A549 treated with Hydrocortisone at 1 μM for 4 hours (cell line): ENCODE results near the gene SLC38A10. TPM values are rescaled to one million over a fixed set of nuclear protein-coding genes. Genes with fewer than 3 reads are reported as not detected.

Source experiments
- total RNA-seq: library from RNA; stranded (reverse); fragments of 200-300 nt; extraction: Qiagen RNA extraction; gene quantifications from 5 replicates; pipeline ENCODE4 v1.2.3, GENCODE V29; 2022

SLC38A10 gene
- total RNA-seq, result 59.4 to 74.1 TPM (median 69.2 TPM) in 5 replicates

DNA sequence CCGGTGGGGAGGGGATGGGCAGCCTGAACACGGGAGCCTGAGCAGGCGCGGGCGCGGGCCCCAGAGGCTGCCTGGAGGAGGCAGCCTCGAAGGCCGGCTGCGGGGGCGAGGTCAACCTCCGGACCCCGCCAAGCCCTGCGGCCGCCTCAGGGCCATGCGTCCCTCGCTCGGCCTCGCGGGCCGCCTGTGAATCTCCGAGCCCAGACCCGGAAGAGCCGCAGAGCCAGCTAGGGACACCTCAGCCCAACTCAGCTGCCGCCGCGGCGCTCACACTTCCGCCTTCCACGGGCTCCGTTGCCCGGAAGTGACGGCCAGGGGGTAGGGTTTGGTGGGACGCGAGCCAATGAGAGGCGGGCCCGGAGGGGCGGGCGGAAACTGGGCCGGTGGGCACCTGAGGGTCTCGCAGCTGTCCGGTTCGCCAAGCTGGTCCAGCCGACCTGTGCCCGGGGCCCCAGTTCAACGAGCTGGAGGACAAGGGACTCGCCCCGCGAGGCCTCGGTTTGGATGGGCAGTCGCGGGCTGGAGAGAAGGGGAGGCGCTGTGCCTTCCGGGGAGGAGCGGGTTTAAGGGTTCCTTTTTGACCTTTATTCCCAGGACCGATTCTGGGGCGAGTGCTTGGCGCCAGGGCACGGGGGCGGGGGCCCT lies at the start of gene SLC38A10:
SLC38A10 (minus strand) TSS at position 277 of the 645 bp plus-strand sequence. CDS start 386 bp downstream, outside the sequence.

DNA sequence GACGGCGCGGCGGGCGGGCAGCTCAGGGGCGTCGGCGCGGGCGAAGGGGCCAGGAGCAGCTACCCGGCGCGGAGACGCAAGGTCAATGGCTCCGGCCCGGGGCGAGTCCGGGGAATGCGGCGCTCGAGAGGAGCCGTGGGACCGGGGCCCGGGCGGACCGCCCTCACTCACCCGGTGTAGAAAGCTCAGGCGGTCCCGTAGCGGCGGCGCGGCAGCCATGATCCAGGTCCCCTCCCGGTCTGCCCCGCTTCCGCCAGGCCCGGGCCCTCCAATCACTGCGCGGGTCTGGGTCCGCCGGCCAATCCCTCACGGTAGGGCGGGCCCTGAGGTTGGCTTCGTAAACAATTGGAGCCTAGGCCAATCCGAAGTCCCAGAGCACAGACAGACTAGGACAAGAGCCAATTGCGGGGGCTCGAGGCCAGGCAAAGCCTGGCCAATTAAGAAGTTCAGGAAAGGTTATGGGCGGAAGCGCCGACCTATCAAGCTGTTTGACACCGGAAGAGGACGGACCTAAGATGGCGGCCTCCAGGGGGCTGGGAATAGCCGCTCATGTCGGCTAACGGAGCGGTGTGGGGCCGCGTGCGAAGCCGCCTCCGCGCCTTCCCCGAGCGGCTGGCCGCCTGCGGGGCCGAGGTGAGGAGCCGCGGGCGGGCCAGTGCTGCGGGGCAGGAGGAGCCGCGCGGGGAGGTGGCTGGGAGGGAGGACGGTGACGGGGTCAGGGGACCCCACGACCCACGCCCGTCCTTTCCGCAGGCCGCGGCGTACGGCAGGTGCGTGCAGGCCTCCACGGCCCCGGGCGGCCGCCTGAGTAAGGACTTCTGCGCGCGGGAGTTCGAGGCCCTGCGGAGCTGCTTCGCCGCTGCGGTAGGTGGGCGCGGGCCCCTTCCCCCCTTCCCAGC lies 56.0 kb downstream of the SLC38A10 start, which contains the start of the genes NDUFAF8 and TEPSIN:
NDUFAF8 (plus strand) TSS at position 504 of the 899 bp plus-strand sequence; CDS start at position 550, 46 bp downstream.
TEPSIN (minus strand) TSS at position 241 of the 899 bp plus-strand sequence; CDS start at position 219, 22 bp downstream.

DNA sequence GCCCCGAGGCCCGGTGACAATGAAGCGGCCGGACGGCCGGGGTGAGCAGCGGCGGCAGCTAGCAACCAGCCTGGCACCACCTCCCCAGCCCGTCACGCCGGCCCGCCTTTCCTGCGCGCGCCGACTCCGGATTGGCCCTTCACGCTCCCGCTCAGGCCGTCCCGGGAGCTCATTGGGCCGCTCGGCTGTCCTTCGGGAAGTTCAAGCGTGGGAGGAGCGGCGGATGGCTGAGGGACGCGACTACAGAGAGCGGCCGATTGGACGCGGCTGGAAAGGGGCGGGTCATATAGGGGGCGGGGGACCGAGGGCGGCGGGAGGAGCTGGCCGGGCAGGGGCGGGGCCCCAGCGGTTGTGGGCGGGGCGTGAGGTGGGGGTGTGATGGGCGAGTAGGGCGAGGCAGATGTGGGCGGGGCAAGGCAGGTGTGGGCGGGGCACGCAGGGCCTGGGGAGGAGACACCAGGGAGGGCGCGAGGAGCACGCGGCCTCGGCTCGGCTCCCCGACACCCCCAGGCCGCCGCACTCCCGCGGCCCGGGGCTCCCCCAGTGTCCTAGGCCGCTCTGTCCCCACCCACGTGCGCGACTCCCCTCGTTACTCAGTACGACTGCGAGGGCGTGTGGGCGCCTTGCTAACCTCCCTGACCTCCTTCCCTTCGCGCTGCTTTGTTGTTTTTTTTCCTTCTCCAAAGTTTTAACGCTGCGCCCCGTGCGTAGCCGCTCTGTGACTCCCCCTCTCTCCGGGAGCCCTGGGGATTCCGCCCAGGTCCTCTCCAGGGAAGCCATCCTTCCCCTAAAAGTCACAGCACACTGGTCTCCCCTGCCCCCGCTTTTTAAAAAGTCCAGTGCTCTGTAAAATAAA lies 72.0 kb downstream of the SLC38A10 start, which contains the start of gene CEP131:
CEP131 (minus strand) TSS at position 60 of the 856 bp plus-strand sequence. CDS start 2,909 bp downstream, outside the sequence.

Other genes starting within 250 kb of the SLC38A10 start
- not detected in 5 replicates for gene PVALEF, start 129.8 kb downstream of the SLC38A10 start, total RNA-seq
- 0.29 to 0.64 TPM (median 0.50 TPM) in 5 replicates for gene AATK, start 129.1 kb downstream of the SLC38A10 start, total RNA-seq
- 6.4 to 8.5 TPM (median 7.8 TPM) in 5 replicates for gene CEP131, start 72.3 kb downstream of the SLC38A10 start, total RNA-seq
- 20.2 to 27.4 TPM (median 26.5 TPM) in 5 replicates for gene TEPSIN, start 56.3 kb downstream of the SLC38A10 start, total RNA-seq
- 82.5 to 221 TPM (median 212 TPM) in 5 replicates for gene NDUFAF8, start 56.0 kb downstream of the SLC38A10 start, total RNA-seq
- gene BAHCC1, start 100.2 kb upstream of the SLC38A10 start, total RNA-seq, result 6.5 to 8.7 TPM (median 8.6 TPM) in 5 replicates
- 4,687 to 7,414 TPM (median 5,361 TPM) in 5 replicates for gene ACTG1, start 217.5 kb upstream of the SLC38A10 start, total RNA-seq
- gene FSCN2, start 233.1 kb upstream of the SLC38A10 start, total RNA-seq, result 1.0 to 1.5 TPM (median 1.1 TPM) in 5 replicates